ENCODE measurements around the gene SEMA6A.

GRCh38 chr5:116444373-116445295 is 130.0 kb downstream of the SEMA6A start:
- TF ChIP-seq CTCF (optimal IDR thresholded peaks at IDR 0.05 in 1 of 3, IDR thresholded peaks at IDR 0.05 in 1 of 3, conservative IDR thresholded peaks at IDR 0.05 in 1 of 3; ENCODE audit: extremely low read depth in 1 of 3, insufficient read depth in 2 of 3, low read length in 3 of 3) (no peak), EZH2 (IDR thresholded peaks at IDR 0.05; ENCODE audit: low read length) (no peak)
